Stimulated activated CD4-positive, alpha-beta T cell treated with anti-CD3 and anti-CD28 coated beads, Interleukin-12 subunit alpha, Interleukin-12 subunit beta, amount 100 ng/mL, for 4 hours (primary cell): ENCODE results near the gene FOXP1.

Source experiments
- DNase-seq: peaks from one replicate; pipeline ENCODE4 v3.0.0-alpha.2; 2020

FOXP1 gene

DNA sequence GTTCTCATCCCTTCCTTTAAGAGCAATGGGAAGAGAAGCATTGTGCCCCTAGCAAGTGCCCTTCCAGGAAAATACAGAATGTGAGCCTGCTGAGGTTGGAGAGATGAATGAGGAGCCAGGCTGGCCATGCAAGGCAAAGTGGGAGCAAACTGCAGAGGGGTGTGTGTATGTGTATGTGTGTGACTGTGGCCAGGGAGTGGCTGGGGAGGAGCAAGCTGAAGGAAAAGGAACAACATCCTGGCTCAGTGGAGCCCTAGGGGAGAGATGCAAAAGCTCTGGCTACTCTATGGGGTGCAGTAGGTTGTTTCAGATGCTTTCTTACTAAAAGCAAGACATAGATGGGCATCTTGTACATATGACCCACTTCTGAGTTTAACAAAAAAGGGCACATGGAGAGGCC, 20.6 kb downstream of the FOXP1 start:
- no peak for DNase-seq

DNA sequence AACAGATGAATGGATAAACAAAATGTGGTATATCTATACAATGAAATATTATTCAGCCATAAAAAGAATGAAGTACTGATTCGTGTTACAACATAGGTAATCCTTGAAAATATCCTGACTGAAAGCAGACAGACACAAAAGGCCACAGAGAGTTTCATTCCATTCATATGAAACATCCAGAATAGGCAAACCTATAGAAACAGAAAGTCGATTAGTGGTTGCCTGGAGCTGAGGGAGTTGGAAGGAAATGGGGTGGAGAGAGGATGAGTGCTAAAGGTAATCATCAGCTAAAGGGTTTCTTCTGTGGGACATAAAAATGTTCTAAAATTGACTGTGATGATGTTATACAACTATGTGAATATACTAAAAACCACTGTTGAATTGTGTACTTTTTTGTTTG, 22.9 kb downstream of the FOXP1 start:
- DNase-seq, result no peak

DNA sequence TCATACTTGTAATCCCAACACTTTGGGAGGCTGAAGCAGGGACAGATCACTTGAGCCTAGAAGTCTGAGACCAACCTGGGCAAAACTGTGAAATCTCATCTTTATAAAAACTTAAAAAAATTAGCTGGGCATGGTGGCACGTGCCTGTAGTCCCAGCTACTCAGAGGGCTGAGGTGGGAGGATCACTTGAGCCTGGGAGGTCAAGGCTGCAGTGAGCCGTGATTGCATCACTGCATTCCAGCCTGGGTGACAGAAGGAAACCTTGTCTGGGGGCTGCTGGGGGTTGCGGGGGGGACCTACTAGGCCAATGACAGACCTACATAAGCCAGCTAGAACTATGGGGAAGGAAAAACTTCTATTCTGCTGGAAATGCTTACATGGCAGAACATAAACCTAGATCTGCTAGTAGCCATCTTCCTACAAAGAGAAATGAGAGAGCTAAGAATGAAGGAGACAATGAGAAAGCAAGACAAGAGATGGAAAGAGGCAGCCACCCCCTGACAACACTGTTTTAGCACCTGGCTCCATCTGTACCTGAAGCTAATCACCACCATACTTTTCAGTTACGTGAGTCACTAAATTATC, 23.9 kb downstream of the FOXP1 start:
- no peak for DNase-seq

DNA sequence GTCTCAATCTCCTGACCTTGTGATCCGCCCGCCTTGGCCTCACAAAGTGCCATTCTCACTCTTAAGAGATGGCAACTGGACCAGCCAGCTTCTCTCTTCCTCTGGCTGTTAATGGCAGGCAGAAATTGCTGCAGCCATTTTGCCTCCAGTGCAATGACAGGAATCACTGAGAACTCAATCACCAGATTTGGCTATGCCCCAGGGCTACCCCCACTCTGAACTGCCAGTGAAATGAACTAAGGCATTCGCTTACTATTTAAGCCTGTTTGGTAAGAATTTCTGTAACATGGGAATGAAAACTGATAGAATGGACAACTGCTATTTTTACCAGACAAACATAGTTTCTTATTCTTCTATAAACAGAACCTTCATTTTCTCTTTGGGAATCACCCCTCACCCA, 24.5 kb downstream of the FOXP1 start:
- no peak for DNase-seq

DNA sequence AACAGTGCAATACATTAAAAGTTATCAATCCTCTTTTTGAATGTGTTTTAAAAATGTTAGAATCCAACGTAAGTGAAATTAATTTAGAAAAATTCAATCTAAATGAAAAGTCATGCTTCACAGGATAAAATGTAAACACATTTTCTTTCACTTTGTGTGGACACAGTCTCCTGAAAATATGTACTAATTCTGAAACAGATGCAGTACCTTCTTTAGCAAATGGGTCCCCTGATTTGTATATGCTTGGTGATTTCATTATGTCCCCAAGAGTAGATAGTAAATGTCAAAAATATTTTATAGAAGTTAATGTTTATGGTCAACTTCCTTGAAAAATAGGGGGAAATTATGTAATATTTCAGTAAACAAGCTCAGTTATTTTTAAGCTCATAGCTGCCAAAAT, 28.9 kb downstream of the FOXP1 start:
- DNase-seq, result no peak

DNA sequence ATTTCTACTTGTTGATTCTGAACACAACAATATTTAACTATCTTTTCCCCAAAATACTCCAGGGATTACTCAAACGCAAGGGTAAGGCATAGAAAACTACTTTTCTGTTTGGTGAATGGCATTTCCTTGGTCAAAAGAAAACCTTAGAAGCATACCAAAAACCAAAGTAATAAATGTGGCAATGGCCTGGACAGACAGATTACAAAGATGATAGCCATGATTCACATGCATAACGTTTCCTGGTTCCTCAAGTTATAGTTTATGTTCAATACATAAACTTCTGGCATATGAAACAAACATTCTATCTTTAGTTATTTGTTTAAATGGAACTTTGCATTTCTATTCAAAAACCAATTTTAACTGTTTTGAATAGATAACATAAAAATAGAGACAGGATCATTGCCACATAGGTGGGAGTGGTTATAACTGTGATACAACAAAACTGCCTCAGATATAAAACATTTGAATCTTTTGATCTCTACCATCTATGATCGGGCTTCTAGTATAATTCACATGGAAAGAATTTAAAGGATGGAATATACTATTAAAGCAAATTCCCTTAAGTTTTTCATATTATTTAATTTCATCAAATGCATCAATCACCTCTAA, 32.1 kb downstream of the FOXP1 start:
- DNase-seq, result no peak

DNA sequence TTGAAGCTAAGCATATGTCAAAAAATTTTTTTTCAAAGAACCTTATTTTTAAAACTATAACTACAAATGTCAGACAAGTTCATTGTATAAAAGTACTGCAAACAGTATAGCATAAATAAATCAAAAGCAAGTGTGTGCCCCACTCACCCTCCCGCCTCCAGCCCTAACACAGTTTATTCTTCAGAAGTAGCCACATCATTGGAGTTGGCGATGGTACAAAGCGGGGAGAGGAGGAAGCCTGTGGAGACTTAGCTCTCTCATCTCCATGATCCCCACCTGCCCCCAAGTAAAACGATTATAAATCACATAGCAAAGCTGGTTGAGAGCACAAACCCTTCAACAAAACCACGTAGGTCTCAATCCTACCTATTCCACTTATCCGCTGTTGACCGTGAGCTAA, 33.6 kb downstream of the FOXP1 start:
- no peak for DNase-seq

DNA sequence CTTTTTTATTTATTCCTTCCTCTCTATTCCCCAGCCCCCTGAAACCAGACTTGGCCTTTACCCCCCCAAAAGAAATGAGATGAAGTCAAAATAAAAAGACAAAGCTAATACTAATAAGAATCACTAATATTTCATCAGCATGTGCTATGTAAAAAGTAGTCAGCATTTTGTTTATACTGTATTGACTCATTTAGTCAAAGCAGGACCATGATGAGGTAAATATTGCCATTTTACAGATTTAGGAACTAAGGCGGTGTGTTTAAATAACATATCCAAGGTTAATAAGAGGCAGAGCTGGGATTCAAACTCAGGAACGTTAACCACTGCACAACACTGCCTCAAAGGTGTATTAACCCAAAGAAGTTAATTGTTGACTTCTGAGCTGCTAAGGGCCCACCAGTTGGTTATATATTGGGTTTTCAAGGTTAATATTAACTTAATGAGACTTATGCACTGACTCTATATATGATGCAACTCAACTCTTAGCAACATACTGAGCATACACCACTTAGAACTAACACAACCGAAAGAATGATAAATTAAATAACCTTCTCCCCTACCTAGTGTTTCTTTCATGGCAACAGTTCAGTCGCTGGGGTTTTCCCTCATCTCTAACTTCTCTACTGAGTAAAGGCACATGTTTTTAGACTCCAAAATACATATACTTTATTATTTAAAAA, 34.7 kb downstream of the FOXP1 start:
- DNase-seq, result no peak

DNA sequence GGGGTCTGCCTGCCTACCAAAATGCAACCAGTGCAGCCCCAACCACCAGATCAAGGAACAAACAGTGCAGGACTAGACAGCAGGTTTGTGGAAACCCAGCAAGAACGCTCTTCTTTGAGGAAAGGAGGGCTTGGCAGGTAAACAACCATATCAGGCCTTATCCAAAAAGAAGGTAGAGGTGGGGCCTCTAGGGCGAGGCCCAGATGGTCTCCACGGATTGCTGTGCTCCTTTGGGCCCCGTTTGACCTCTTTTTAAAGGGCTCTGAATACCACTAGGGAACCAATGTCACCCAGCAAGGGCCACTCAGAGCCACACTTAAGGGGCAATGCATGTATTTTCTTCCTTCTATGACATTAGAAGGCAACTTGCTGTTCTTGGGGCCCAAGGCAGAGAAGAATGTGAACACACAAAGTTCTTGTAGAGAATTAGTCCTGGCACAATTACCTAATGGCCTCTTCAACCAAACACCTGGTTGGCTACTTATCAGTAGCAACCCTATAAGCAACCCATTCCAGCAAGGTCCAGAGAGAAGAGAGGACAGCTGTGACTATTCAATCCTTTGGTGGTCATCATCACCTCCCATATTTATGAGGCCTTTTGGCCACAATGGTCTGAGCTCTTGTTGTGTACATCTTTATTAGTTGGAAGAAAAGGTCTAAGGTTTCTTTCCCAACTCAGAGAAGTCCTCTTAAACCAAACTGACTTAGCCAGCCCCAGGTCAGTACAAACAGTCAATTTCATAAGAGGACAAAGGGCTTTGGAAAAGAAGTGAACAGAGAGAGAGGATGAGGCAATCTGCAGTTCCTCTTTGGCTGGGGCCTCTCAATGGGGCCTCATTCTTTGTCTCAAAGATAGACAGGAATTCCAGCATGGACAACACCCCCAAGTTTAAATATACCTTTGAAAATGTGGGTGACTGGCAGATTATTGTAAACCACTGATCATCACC, 36.0 kb downstream of the FOXP1 start:
- no peak for DNase-seq

DNA sequence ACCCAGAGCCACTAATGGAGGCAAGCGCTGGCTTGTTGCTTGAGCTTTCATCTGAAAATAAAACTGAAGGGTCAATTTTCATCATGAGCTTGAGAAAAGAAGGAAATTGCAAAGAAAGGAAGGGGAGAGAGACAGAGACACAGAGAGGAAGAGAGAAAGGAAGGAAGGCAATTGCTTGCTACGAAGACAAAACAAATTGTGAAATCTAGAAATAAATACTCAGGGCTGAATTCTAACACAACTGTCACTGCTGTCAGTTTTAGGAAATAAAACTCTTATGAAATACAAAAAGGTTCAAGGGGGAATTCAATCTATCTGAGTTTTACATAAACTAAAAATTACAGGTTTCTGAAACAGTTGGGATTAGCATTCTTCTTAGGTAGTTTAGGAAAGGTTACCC, 36.7 kb downstream of the FOXP1 start:
- no peak for DNase-seq

DNA sequence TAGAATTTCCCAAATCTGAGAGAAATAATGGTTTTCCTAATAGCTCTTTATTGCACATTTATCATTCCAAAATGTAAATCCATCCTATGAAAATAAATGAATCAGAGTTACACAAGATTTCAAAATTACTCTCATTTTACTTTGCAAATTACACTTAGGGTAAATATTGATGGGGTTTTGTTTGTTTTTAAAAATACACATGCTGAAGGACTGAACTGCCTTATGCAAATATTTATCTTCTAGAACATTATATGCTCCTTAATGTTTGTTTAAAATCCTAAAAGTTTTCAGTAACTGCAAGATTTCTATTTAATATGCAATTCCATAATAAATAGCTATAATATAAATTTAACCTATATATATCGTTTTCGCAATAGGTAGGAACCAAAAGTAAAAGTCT, 38.2 kb downstream of the FOXP1 start:
- no peak for DNase-seq

DNA sequence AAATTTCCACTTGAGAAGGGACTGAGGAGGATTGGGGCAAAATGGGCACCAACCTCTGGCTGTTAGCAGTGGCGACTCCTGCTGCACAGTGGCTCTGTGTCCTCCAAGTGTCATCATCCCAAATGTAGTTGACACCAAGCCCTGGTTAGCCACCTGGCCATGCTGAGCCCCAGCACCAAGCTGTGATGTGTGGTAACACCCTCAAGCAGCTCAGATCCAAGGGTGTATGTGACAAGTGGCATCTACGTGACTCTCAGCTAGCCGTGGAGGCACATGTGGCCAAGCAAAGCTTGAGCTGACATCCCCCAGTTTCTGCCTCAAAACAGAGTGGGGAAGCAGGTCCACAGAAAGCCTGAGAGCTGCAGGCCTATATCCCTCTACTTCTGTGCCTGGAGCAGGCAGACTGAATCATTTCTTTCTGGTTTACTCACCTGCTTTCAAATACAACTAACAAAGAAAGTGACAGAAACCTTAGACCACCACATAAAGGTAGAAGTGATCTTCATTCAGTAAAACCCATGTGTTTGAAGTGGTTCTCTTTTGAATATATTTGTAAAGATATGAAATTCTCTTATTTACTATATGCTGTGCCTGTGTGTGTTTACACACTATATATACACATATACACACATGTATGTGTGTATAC, 40.0 kb downstream of the FOXP1 start:
- no peak for DNase-seq

DNA sequence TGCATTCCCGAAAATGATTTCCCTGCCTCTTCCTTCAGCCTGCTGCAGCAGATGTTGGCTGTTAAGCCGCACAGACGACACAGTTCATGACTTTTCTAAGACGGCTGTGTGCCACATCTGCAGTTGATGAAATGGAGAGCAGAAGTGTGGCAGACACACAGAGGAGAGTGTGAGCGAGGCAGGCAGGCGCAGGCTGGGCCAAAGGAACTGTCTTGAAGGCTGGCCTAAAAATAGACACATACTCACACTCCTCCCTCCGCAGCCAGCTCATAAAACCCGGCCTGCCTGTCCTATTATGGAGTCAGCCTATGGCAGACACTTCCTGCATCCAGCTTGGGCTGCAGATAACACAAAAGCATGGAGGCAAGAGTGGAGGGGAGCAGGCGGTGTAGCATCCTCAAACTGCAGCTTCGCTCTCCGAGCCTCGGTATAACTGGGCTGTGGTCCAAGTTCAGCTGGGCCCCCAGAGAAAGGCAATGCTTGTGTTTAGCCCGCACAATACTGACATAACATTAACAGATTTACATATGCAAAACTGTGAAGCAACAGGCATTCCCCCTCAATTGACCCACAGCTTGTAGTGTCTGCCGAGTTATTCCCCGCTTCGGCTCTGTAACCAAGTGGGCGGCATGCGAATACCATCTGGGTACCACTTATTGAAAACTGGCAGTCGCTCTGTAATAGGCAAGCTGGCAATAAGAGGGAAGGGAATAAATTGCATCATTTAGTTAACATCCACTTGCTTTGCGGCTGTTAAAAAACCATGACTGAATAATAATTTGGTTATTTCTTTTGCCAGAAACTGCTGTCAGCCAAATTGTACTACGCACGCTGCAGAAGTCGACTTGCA, 40.8 kb downstream of the FOXP1 start:
- DNase-seq, result no peak

DNA sequence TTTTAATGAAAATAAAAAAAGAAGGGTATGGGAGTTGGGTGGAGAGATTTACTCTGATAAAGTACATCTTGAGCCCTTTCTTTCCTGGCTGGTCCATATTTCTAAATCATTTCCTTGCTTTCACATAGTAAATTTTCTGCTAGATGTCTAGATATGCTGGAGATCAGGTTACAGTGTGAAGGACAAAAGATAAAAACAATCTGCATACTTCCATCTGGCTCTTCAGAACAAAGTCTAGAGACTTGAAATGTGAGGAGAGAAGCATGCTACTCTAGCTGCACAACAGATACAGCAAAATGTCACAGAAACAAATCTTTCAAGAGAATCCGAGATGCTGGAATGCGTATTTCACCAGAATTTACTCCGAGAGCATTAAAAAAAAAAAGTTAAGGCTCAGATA, 42.2 kb downstream of the FOXP1 start:
- DNase-seq, result no peak

DNA sequence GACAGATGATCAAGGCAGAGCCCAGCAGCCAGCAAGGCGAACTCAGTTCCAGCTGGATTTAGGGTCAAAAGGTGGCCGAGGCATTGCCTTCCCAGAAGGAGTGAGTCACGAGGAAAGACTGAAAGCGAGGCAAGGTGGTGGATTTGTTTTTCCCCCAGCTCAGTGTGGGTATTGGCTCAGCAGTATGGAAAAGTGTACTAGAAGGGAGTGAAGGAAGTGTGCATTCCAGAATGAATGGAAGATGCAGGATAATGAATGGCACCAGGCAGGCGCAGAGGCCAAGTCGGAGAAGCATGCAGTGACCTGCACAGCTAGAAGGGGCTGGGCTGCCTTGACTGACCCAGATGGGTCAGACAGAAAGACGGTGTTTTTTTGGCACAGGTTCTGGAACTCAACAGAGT, 46.3 kb downstream of the FOXP1 start:
- DNase-seq, result no peak

DNA sequence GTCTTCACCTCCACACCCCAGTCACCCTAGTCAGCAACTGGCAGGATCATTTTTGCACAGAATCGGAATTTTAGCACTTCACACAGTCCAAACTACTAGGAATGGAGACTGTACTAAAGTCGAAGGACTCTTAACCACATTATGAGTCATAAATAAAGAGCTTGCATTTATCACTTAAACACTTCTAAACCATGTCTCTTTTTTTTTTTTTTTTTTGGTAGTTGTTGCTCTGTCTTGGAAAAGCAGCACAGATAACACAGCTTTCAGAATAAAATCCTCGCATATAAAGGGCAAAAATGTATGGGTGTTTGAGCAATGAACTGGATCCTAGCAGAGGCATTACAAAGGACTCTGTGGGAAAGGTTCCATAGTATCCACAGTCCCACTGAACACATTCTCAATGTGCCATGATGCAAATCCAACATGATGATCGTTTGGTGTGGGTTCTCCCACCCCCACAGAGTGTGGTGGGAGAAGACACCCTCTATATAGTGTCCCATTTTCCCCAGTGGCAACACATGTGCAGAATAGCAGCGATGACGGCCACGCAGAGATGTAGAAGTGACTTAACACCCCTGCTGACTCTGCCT, 47.1 kb downstream of the FOXP1 start:
- no peak for DNase-seq

DNA sequence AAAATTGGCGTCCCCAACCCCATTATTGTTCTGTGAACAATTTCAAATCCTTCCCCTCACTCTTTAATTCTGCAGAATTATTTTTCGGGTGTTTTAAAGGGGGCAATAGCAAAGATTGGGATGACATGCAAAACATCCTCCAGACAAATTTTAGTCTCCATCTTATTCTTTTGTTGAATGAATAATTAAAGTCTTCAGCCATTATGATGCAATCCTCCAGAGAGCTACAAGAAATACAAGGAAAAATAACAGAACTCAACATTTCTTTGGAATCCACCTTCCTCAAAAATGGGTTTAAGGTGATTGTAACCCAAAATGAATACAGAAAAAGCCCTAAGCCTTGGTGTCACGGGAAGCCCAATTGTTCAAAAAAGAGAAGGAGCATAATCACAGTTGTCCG, 49.9 kb downstream of the FOXP1 start:
- no peak for DNase-seq

DNA sequence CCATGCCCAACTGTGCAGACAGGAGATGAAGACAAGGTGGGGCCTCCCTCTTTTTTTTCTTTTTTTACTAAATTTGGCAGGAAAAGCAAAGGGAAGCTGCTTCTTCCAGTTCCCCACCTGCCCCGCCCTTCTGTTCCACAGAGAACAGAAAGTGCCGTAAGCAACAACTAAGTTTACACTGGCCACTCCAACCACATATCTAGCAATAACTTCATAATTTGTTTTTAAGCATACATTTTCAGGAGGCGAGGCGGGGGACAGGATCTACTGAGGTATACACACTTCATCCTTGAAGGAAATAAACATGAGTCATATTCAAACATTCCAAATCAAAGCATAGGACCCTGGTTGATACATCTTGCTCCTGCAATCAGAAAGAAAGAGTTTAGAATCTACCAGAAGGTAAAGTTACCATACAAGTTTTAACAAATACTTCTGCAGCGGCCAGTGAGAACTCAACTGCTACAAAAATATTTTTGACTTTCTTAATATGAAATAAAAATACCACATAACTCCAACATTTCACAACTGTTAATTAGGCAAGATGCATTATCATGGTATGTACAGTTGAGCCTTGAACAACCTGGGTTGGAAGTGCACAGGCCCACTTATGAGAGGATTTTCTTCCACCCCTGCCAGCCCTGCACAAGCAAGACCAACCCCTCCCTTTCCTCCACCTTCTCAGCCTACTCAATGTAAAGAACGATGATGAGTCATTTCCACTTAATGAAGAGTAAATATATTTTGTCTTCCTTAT, 50.7 kb downstream of the FOXP1 start:
- DNase-seq, result no peak

DNA sequence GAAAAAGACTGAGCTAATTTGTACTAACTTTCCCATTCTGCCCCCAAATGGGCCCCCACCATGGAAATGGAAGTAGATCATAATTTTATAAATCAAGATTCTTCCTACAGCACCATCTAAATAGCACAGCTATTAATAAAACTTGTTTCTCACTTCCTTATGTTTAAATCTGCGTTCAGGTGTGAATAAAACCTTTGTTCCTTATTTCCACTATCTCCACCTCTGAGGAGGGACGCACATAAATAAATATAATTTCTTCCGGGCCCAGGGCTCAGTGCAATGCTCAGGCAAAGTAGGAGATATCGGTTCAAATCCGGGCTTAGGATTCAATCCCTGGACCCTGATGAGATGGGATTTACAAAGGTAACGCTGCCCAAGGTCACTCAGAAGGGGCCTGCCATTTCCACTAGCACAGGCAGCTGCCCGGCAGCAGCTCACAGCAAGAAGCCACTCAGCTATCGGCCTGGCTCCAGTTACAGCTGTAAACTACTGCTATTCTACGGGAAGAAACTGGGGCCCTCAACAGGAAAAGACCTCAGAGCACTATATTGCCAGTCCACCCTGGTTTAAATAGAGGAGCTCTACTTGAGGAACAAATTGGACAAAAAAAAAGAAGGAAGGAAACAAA, 52.5 kb downstream of the FOXP1 start:
- DNase-seq, result no peak

DNA sequence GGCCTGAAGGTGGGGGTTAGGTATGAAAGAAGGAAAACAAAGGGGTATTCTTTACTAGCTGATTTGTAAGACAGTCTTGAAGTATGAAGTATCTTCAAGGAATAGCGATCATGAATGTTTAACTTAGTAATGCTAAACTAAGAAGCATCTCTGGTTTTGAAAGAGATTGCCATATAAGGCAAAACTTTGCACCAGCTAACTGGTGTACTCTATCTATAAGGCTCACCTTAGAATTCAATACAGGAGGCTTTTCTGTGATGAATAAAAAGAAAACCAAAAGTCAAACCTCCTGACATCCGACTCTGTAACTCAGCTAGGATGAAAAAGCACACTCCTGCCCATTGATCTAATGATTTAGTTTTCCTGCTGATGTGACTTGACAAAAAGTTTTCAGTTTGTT, 54.7 kb downstream of the FOXP1 start:
- DNase-seq, result no peak
